IMR-90 (cell line): ENCODE data around the gene FAM193B. TPM values are rescaled to one million over a fixed set of nuclear protein-coding genes. Genes with fewer than 3 reads are reported as not detected.

Experiments used
- ATAC-seq: fragments of 200-7000 bp; cut with Tn5 transposase; 2 replicates; pipeline ENCODE4 v1.9.1; 2020; ENCODE audit warnings: low read depth, mild to moderate bottlenecking, moderate library complexity
- BruUV-seq: library from RNA; stranded (reverse); fragments of 400-500 nt; replicated peaks from 2 replicates; lab custom pipeline; 2021; lab: Mats Ljungman, UMichigan
- CTCF ChIA-PET: fragments of 300-600 bp; formaldehyde crosslinking; extraction: SDS; loops from one replicate; lab custom pipeline; 2021; ENCODE audit warnings: antibody characterized with exemption; lab: Yijun Ruan, JAX
- POLR2A ChIA-PET: fragments of 300-600 bp; sonication (Branson Sonifier 250); formaldehyde crosslinking; loops from one replicate; lab custom pipeline; 2022; ENCODE audit warnings: antibody characterized with exemption; ENCODE audit not compliant: unreplicated experiment; lab: Charles Lee
- DNase-seq: peaks from one replicate; pipeline ENCODE4 v3.0.0; 2013
- H2AFZ ChIP-seq: replicated peaks from 2 replicates; pipeline ENCODE3; 2013; ENCODE audit warnings: low read length, mild to moderate bottlenecking; ENCODE audit not compliant: poor library complexity
- H2AK5ac ChIP-seq: 2 replicates; pipeline ENCODE4 v1.6.1; 2013; ENCODE audit warnings: low read depth, low read length, inconsistent platforms
- H2AK9ac ChIP-seq: replicated peaks from 2 replicates; pipeline ENCODE3; 2013; ENCODE audit warnings: mild to moderate bottlenecking, low read depth, low read length, moderate library complexity; ENCODE audit not compliant: poor library complexity
- H2BK120ac ChIP-seq: 2 replicates; pipeline ENCODE4 v1.6.1; 2013; ENCODE audit warnings: low read depth, low read length, inconsistent platforms
- H2BK15ac ChIP-seq: 3 replicates; pipeline ENCODE4 v1.6.1; 2013; ENCODE audit warnings: low read depth, low read length, inconsistent platforms
- H2BK20ac ChIP-seq: 2 replicates; pipeline ENCODE4 v1.6.1; 2013; ENCODE audit warnings: low read depth, mild to moderate bottlenecking, inconsistent platforms, low read length, moderate library complexity
- H2BK5ac ChIP-seq: 2 replicates; pipeline ENCODE4 v1.6.1; 2013; ENCODE audit warnings: mild to moderate bottlenecking, low read depth, low read length, inconsistent platforms; ENCODE audit not compliant: poor library complexity, severe bottlenecking
- H3K14ac ChIP-seq: replicated peaks from 2 replicates; pipeline ENCODE4 v1.6.1; 2013; ENCODE audit warnings: low read depth, low read length, inconsistent platforms
- H3K18ac ChIP-seq: 2 replicates; pipeline ENCODE4 v1.6.1; 2013; ENCODE audit warnings: low read depth, low read length, control low read depth
- H3K23ac ChIP-seq: 2 replicates; pipeline ENCODE4 v1.6.1; 2013; ENCODE audit warnings: low read depth, low read length, inconsistent platforms
- H3K27ac ChIP-seq: 2 replicates; pipeline ENCODE4 v1.5.1; 2013; ENCODE audit warnings: mild to moderate bottlenecking, control low read depth, low read length; ENCODE audit not compliant: insufficient read depth
- H3K27me3 ChIP-seq: 2 replicates; pipeline ENCODE4 v1.6.1; 2013; ENCODE audit warnings: low read length; ENCODE audit not compliant: control insufficient read depth, insufficient read depth
- H3K36me3 ChIP-seq: 2 replicates; pipeline ENCODE4 v1.6.1; 2013; ENCODE audit warnings: low read length, mixed read lengths; ENCODE audit not compliant: control insufficient read depth, insufficient read depth
- H3K4ac ChIP-seq: 2 replicates; pipeline ENCODE4 v1.6.1; 2013; ENCODE audit warnings: low read depth, low read length, inconsistent platforms
- H3K4me1 ChIP-seq: 2 replicates; pipeline ENCODE4 v1.6.1; 2013; ENCODE audit warnings: low read length, mixed read lengths; ENCODE audit not compliant: control insufficient read depth, insufficient read depth
- H3K4me2 ChIP-seq: 2 replicates; pipeline ENCODE4 v1.6.1; 2013; ENCODE audit warnings: low read depth, mild to moderate bottlenecking, control low read depth, low read length, moderate library complexity
- H3K4me3 ChIP-seq: 2 replicates; pipeline ENCODE4 v1.5.1; 2013; ENCODE audit warnings: low read depth, mild to moderate bottlenecking, control low read depth, low read length, moderate library complexity; ENCODE audit not compliant: insufficient read depth
- H3K56ac ChIP-seq: 2 replicates; pipeline ENCODE4 v1.6.1; 2013; ENCODE audit warnings: low read length, inconsistent platforms; ENCODE audit not compliant: insufficient read depth; ENCODE audit errors: extremely low read depth
- H3K79me1 ChIP-seq, 2 experiments: 2 replicates each; pipeline ENCODE4 v1.6.1; 2013; ENCODE audit warnings: low read length in 2 of 2, inconsistent platforms in 1 of 2, low read depth in 1 of 2
- H3K9ac ChIP-seq: 2 replicates; pipeline ENCODE4 v1.6.1; 2013; ENCODE audit warnings: low read depth, low read length, control low read depth
- H3K9me1 ChIP-seq: 2 replicates; pipeline ENCODE4 v1.6.1; 2013; ENCODE audit warnings: low read length, inconsistent platforms; ENCODE audit not compliant: insufficient read depth
- H3K9me3 ChIP-seq: 2 replicates; pipeline ENCODE4 v1.6.1; 2013; ENCODE audit warnings: low read length; ENCODE audit not compliant: control insufficient read depth, insufficient read depth
- H4K20me1 ChIP-seq: 2 replicates; pipeline ENCODE4 v1.6.1; 2013; ENCODE audit warnings: low read length, inconsistent platforms; ENCODE audit not compliant: insufficient read depth
- H4K5ac ChIP-seq: 2 replicates; pipeline ENCODE4 v1.6.1; 2013; ENCODE audit warnings: mild to moderate bottlenecking, low read depth, low read length, control low read depth
- H4K8ac ChIP-seq, 2 experiments: 2 replicates each; pipeline ENCODE4 v1.6.1; 2013; ENCODE audit warnings: low read depth in 2 of 2, low read length in 2 of 2, control low read depth in 1 of 2, inconsistent platforms in 1 of 2
- H4K91ac ChIP-seq: 2 replicates; pipeline ENCODE4 v1.6.1; 2013; ENCODE audit warnings: low read depth, low read length, inconsistent platforms; ENCODE audit not compliant: insufficient read depth
- BHLHE40 ChIP-seq: fragments of 150-350 bp; IDR thresholded peaks from 2 replicates; pipeline ENCODE4 v1.6.1; 2016; ENCODE audit warnings: mild to moderate bottlenecking, low read depth, low read length
- CHD1 ChIP-seq: IDR thresholded peaks from 2 replicates; pipeline ENCODE4 v1.6.1; 2012; ENCODE audit warnings: low read depth, low read length, improper control_type of control experiment
- MXI1 ChIP-seq: IDR thresholded peaks from 2 replicates; pipeline ENCODE4 v1.6.1; 2012; ENCODE audit warnings: low read depth, mild to moderate bottlenecking, low read length, moderate library complexity, borderline replicate concordance
- NFE2L2 ChIP-seq: fragments of 150-350 bp; IDR thresholded peaks from 2 replicates; pipeline ENCODE4 v1.6.1; 2016; ENCODE audit warnings: low read depth, mild to moderate bottlenecking, low read length
- RAD21 ChIP-seq: IDR thresholded peaks from 2 replicates; pipeline ENCODE4 v1.6.1; 2012; ENCODE audit warnings: low read length, improper control_type of control experiment
- SMC3 ChIP-seq: fragments of 150-350 bp; IDR thresholded peaks from 2 replicates; pipeline ENCODE4 v1.6.1; 2016; ENCODE audit warnings: low read depth, mild to moderate bottlenecking, antibody characterized with exemption, low read length, moderate library complexity
- WGBS, 2 experiments: methylation state at CpG; one replicate each; pipeline versions ENCODE4 v1.1.5 to v1.1.7; 2013; ENCODE audit warnings: missing lambda C conversion rate in 2 of 2; ENCODE audit not compliant: insufficient read length in 1 of 2; ENCODE audit errors: extremely low coverage in 2 of 2; 5-methylcytosine and 5-hydroxymethylcytosine counted together
- dilution Hi-C: fragments of 300-500 bp; cut with HindIII; formaldehyde crosslinking; loops from one replicate; pipeline ENCODE4 v1.14.3; 2018; ENCODE audit warnings: low sequenced_read_pairs; ENCODE audit not compliant: unreplicated experiment
- in situ Hi-C: fragments of 300-500 bp; cut with MboI; formaldehyde crosslinking; loops from 3 replicates; pipeline ENCODE4 v1.14.3; 2019; ENCODE audit warnings: low sequenced_read_pairs, inconsistent platforms, mixed read lengths
- intact Hi-C: fragments of 100-400 bp; cut with micrococcal nuclease; formaldehyde crosslinking; loops from 2 replicates; pipeline ENCODE4 v1.10.0; 2022
- polyA plus RNA-seq, 3 experiments: library from polyadenylated mRNA; depleted of rRNA; stranded (reverse); fragments of >200 nt; gene quantifications; 2 replicates each; pipeline ENCODE4 v1.2.3, GENCODE V29; 2012; ENCODE audit warnings: low replicate concordance in 1 of 3
- total RNA-seq: library from RNA; depleted of rRNA; stranded (reverse); fragments of >200 nt; gene quantifications from 2 replicates; pipeline ENCODE4 v1.2.3, GENCODE V29; 2012
- TF ChIP-seq, protein P1 (sequence below): fragments of 150-350 bp; IDR thresholded peaks from 2 replicates; pipeline ENCODE4 v1.6.1; 2017; ENCODE audit warnings: mild to moderate bottlenecking, antibody characterized with exemption, low read length, low read depth
- TF ChIP-seq, protein P2 (sequence below): conservative IDR thresholded peaks from 2 replicates; pipeline ENCODE4 v1.5.1; 2012; ENCODE audit warnings: mild to moderate bottlenecking, low read depth, low read length, improper control_type of control experiment
- TF ChIP-seq, protein P3 (sequence below): fragments of 150-350 bp; IDR thresholded peaks from 2 replicates; pipeline ENCODE4 v1.6.1; 2016; ENCODE audit warnings: low read depth, mild to moderate bottlenecking, low read length, moderate library complexity, borderline replicate concordance

FAM193B gene
- total and polyA plus RNA-seq, 2 of the 4 experiments (the other 2 are of a cell fraction): 9.5 to 52.2 TPM

DNA sequence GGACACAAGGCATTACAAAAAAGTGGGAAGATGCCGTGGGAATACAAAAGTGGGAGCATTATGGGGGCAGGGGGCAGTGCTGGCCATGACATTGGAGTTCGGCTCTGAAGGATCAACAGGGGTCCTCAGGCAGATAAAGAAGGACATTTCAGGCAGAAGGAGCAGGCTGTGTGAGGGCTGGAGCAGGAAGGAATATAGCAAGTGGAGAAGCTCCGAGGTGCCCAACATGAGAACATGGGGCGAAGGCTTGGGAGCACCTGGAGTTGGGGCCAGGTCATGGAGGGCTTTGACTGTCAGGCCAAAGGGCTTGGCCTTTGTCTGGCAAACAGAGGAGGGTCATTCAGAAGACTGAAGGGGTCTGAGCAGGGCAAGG, 48.1 kb upstream of the FAM193B start:
- Histone ChIP-seq H3K4me2 (no peak overlapping the region), H3K36me3 (peaks cover 13% of the 10 kb centered on the region; the same call in 1 of the 2 replicates), H3K79me1 (peaks cover 11 to 25% of the 10 kb centered on the region in 2 experiments), H4K8ac (no peak overlapping the region), H2AK9ac (no peak overlapping the region), H3K27me3 (no peaks in the 10 kb centered on the region), H3K4me1 (peaks cover 3% of the 10 kb centered on the region), H4K5ac (no peak overlapping the region), H3K4ac (no peak overlapping the region), H3K9ac (no peak overlapping the region), H4K20me1 (no peaks in the 10 kb centered on the region; the same call in 1 of the 2 replicates), H2BK5ac (no peak overlapping the region), H2AK5ac (no peak overlapping the region), H2AFZ (no peak overlapping the region), H3K9me1 (0 out of 2 replicates have a peak, but pooled peaks cover 3% of the 10 kb centered on the region), H3K27ac (no peak overlapping the region), H2BK15ac (no peak overlapping the region), H4K91ac (no peak overlapping the region), H3K18ac (no peak overlapping the region), H3K4me3 (no peak overlapping the region), H3K56ac (no peak overlapping the region), H2BK20ac (no peak overlapping the region), H3K9me3 (no peaks in the 10 kb centered on the region), H3K14ac (no peak overlapping the region), H2BK120ac (no peak overlapping the region), H3K23ac (no peak overlapping the region)
- intact Hi-C loops: loop anchor here (10.0 kb wide), 1 partner anchor 562 kb away; no protein-coding TSS in a partner anchor
- WGBS, 2 experiments: 93% methylated on average over 4 of the region's 4 CpGs; no CpG with 5 or more reads in 1 of the 2 experiments
- dilution Hi-C loops: no loop called here
- ATAC-seq: no peak
- no TSS peak for BruUV-seq
- in situ Hi-C loops: loop anchor here (10.0 to 25.0 kb wide), 2 partner anchors 460 to 552 kb away; partner anchors contain the start of gene NHP2
- ChIA-PET POLR2A (no interaction called here), CTCF (no interaction called here)
- DNase-seq: no peak
- TF ChIP-seq, protein P1, sequence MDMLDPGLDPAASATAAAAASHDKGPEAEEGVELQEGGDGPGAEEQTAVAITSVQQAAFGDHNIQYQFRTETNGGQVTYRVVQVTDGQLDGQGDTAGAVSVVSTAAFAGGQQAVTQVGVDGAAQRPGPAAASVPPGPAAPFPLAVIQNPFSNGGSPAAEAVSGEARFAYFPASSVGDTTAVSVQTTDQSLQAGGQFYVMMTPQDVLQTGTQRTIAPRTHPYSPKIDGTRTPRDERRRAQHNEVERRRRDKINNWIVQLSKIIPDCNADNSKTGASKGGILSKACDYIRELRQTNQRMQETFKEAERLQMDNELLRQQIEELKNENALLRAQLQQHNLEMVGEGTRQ: no peak
- no peak for TF ChIP-seq SMC3
- TF ChIP-seq RAD21: no peak
- TF ChIP-seq NFE2L2: no peak
- no peak for TF ChIP-seq CHD1
- TF ChIP-seq, protein P2, sequence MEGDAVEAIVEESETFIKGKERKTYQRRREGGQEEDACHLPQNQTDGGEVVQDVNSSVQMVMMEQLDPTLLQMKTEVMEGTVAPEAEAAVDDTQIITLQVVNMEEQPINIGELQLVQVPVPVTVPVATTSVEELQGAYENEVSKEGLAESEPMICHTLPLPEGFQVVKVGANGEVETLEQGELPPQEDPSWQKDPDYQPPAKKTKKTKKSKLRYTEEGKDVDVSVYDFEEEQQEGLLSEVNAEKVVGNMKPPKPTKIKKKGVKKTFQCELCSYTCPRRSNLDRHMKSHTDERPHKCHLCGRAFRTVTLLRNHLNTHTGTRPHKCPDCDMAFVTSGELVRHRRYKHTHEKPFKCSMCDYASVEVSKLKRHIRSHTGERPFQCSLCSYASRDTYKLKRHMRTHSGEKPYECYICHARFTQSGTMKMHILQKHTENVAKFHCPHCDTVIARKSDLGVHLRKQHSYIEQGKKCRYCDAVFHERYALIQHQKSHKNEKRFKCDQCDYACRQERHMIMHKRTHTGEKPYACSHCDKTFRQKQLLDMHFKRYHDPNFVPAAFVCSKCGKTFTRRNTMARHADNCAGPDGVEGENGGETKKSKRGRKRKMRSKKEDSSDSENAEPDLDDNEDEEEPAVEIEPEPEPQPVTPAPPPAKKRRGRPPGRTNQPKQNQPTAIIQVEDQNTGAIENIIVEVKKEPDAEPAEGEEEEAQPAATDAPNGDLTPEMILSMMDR: no peak
- TF ChIP-seq, protein P3, sequence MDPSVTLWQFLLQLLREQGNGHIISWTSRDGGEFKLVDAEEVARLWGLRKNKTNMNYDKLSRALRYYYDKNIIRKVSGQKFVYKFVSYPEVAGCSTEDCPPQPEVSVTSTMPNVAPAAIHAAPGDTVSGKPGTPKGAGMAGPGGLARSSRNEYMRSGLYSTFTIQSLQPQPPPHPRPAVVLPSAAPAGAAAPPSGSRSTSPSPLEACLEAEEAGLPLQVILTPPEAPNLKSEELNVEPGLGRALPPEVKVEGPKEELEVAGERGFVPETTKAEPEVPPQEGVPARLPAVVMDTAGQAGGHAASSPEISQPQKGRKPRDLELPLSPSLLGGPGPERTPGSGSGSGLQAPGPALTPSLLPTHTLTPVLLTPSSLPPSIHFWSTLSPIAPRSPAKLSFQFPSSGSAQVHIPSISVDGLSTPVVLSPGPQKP: no peak
- no peak for TF ChIP-seq BHLHE40
- no peak for TF ChIP-seq MXI1
